COLO829 (cell line): Measurements from ENCODE around the gene RBP2.
A peak's percentile ranks its signal among the peaks of the same experiment; 100 is the strongest.
"Not testable (repeated sequence)": the region's sequence is repeated elsewhere in the genome, so short reads cannot be mapped to it uniquely, and the experiment has no call there.

Source experiments
- DNase-seq: peaks from one replicate; pipeline ENCODE4 v3.0.0; 2012; ENCODE audit warnings: low spot score

RBP2 gene

DNA sequence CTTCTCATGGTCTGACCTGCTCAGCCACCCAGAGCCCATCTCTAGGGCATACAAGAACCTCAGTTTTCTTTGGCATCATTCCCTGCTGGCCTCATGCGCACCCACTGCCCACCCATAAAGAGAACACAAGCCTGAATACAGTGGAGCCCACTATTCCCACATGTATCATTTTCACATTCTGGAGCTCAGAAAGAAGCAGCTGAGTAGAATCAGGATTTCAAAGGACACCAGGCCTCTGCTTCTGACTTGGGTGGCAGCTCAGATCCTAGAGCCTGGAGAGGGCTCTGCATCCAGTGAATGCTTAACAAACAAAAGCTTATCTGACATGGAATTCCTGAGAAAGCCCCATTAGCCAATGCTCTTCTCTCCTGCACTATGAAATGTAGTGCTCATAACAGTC is 34.7 kb downstream of the RBP2 start:
- DNase-seq = no peak

- DNase-seq = no peak
These were observed 35.4 kb downstream of the RBP2 start for GRCh38 chr3:139440639-139441556.

- DNase-seq = no peak
These were observed 37.0 kb downstream of the RBP2 start for GRCh38 chr3:139439278-139439677.

GRCh38 chr3:139434764-139435307 is 41.5 kb downstream of the RBP2 start:
- DNase-seq = peak; percentile 45

- no peak for DNase-seq
These were observed 42.1 kb downstream of the RBP2 start for GRCh38 chr3:139434228-139434627.

DNA sequence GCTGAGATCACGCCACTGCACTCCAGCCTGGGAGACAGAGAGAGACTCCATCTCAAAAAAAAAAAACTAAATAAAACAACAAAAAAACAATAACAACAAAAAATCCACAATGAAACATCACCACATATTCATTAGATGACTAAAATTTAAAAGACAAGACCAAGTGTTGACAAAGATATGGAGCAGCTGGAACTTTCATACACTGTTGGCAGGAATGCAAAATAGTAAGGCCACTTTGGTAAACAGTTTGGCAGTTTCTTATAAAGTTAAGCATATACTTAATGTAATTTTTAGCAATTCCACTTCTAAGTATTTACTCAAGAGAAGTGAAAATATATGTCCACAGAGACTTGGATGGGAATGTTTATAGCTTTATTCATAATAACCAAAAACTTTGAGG is 43.2 kb downstream of the RBP2 start:
- no peak for DNase-seq

- no peak for DNase-seq
These were observed 45.8 kb downstream of the RBP2 start for GRCh38 chr3:139430493-139430892.

DNA sequence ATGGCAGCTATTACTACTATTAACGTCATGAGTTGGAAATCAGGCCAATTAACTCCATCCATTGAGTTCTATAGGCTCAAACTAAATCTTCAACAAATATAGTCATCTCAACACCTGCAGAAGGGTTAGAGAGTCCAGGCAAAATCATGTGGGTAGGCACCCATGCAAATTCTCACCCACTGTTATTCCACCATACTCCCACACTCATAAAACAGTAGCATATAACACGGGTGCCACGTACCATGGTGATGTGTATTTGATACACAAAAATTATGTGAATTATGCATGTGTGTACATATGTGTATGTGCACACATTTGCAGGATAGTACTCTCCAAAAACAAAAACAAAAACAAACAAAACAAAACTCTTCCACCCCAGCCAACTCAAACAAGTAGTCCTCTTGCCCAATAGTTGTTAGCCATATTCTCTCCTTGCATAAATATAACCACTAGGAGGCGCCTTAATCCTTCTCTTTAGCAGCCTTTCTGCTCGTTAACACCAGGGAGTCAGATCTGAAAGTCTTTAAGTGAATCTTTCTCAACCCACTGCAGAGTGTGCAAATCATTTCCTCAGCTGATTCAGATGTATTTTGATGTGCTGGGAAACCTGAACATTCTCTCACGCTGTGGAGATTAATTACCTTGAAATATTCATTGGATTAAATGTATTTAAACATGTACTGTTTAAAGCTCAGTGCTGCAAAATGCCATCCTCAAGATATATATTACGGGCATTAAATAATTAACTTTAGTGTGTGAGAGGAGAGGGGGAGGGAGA is 48.8 kb downstream of the RBP2 start:
- DNase-seq = peak; percentile 85

GRCh38 chr3:139425745-139426400 is 50.4 kb downstream of the RBP2 start:
- no peak for DNase-seq

GRCh38 chr3:139423232-139423631 is 53.1 kb downstream of the RBP2 start:
- DNase-seq = no peak

DNA sequence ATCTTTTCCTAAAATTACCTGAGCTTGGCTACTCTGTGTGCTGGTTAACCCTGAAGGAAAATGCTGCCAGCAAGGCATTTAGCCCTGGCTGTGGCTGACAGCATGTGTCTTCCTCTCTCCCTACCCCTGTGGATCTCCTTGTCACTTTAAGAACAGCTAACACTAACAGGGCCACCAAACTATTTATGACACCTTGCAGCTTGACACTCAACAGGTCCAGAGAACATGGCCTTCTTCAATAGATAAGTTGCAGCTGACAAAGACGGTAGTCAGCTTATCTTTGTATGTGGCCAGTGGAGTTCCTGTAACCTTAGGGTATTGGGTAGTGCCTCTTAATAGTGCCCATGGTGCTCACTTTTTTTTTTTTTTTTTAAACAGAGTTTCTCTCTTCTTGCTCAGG is 54.9 kb downstream of the RBP2 start:
- DNase-seq = no peak

DNA sequence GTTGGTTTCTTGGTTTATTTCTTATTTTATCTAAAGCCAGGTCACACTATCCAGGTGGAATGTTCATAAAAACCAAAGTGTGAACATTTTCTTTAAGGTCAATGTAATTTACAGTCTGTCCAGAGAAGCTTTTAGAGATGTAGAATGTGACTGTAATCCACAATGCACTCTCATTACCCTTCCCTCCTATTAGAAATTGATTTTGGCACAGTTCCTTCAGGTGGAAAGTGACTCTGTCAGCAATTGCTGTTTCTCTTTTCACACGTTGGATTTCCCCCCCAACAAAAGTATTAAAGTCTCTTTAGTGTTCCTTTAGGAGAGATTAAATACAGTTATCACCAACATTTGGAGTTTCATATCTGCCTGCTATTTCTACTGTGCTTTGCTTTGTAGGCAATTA is 55.3 kb downstream of the RBP2 start:
- DNase-seq = no peak

DNA sequence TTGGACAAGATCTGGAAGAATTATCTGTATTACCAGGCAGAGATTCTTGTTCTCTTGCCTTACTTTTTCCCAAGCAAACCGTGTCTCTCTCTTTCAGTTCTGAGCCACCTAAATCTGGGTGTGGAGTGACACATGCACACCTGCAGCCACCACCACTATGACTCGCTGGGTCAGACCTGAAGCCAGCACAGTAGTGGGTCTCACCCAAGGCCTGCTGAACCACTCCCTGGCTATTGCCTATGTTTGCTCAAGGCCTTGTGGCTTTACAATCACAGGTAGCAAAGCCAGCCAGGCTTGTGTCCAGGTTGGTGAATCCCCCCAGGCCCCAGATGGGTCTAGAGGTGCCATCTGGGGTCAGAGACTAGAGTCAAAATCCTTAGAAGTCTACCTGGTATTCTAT is 58.2 kb downstream of the RBP2 start:
- no peak for DNase-seq

GRCh38 chr3:139416275-139416674 is 60.0 kb downstream of the RBP2 start:
- no peak for DNase-seq

- DNase-seq = no peak
These were observed 61.6 kb downstream of the RBP2 start for GRCh38 chr3:139414608-139415224.

DNA sequence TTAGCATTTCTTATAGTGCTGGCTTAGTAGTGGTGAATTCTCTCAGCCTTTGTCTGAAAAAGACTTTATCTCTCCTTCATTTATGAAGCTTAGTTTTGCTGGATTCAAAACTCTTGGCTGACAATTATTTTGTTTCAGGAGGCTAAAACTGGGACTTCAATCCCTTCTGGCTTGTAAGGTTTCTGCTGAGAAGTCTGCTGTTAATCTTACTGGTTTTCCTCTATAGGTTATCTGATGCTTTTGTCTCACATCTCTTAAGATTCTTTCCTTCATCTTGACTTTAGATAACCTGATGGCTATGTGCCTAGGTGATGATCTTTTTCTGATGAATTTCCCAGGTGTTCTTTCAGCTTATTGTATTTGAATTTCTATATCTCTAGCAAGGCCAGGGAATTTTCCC is 63.4 kb downstream of the RBP2 start:
- not testable (repeated sequence) for DNase-seq
